ENCODE results near the gene CZIB. TPM values are rescaled to one million over a fixed set of nuclear protein-coding genes. Genes with fewer than 3 reads are reported as not detected.
A peak's percentile ranks its signal among the peaks of the same experiment; 100 is the strongest.

The CZIB gene
- total RNA-seq: 54.2 and 56.9 TPM in 2 replicates
- polyA plus RNA-seq (2012): 59.7 TPM

GRCh38 chr1:53220171-53220961 lies at the start of gene CZIB:
Gene CZIB (minus strand): TSS chr1:53220634. CDS start chr1:53220575, 59 bp downstream.
- DNase-seq (ENCODE audit: low read depth): peak; percentile 93

GRCh38 chr1:53270107-53270506 lies 49.7 kb upstream of the CZIB start:
- no peak for DNase-seq (ENCODE audit: low read depth)

GRCh38 chr1:53267761-53268160 lies 47.3 kb upstream of the CZIB start:
- no peak for DNase-seq (ENCODE audit: low read depth)

- peak; percentile 24 for DNase-seq (ENCODE audit: low read depth)
These were observed 45.6 kb upstream of the CZIB start for GRCh38 chr1:53266038-53266437.

GRCh38 chr1:53265581-53265980 lies 45.1 kb upstream of the CZIB start:
- DNase-seq (ENCODE audit: low read depth): peak; percentile 69

- DNase-seq (ENCODE audit: low read depth): no peak
These were observed 43.6 kb upstream of the CZIB start for GRCh38 chr1:53264048-53264447.

- DNase-seq (ENCODE audit: low read depth): no peak
These were observed 41.6 kb upstream of the CZIB start for GRCh38 chr1:53262000-53262399.

- DNase-seq (ENCODE audit: low read depth): no peak
These were observed 40.3 kb upstream of the CZIB start for GRCh38 chr1:53260631-53261247.

GRCh38 chr1:53259932-53260331 lies 39.5 kb upstream of the CZIB start:
- DNase-seq (ENCODE audit: low read depth): no peak

GRCh38 chr1:53258216-53258615 lies 37.8 kb upstream of the CZIB start:
- DNase-seq (ENCODE audit: low read depth): no peak

GRCh38 chr1:53257454-53258081 lies 37.1 kb upstream of the CZIB start:
- DNase-seq (ENCODE audit: low read depth): no peak

GRCh38 chr1:53256511-53257453 lies 36.3 kb upstream of the CZIB start:
- DNase-seq (ENCODE audit: low read depth): no peak

- DNase-seq (ENCODE audit: low read depth): no peak
These were observed 34.6 kb upstream of the CZIB start for GRCh38 chr1:53255031-53255430.

- no peak for DNase-seq (ENCODE audit: low read depth)
These were observed 33.7 kb upstream of the CZIB start for GRCh38 chr1:53254011-53254640.

GRCh38 chr1:53250325-53250724 lies 29.9 kb upstream of the CZIB start:
- no peak for DNase-seq (ENCODE audit: low read depth)

- peak; percentile 10 for DNase-seq (ENCODE audit: low read depth)
These were observed 29.3 kb upstream of the CZIB start for GRCh38 chr1:53249706-53250105.

GRCh38 chr1:53246261-53247134 lies 26.1 kb upstream of the CZIB start:
- DNase-seq (ENCODE audit: low read depth): no peak

GRCh38 chr1:53244141-53244540 lies 23.7 kb upstream of the CZIB start:
- DNase-seq (ENCODE audit: low read depth): no peak

GRCh38 chr1:53242381-53242780 lies 21.9 kb upstream of the CZIB start:
- no peak for DNase-seq (ENCODE audit: low read depth)

- DNase-seq (ENCODE audit: low read depth): no peak
These were observed 21.4 kb upstream of the CZIB start for GRCh38 chr1:53241828-53242227.

All from myocyte (in vitro differentiated cells).